Measurements from ENCODE around the gene SEC24A.

The SEC24A gene

GRCh38 chr5:134614450-134615085, 34.0 kb upstream of the SEC24A start:
- Histone ChIP-seq H3K4me2 (ENCODE audit: low read depth, low read length, poor library complexity, severe bottlenecking) (no peak overlapping the region), H3F3A (ENCODE audit: insufficient read depth) (no peaks in the 10 kb centered on the region; the same call in 1 of the 2 replicates), H3K27ac (ENCODE audit: low read depth, low read length) (no peak overlapping the region), H2AFZ (ENCODE audit: low read depth, low read length, severe bottlenecking) (no peak overlapping the region), H3K79me2 (ENCODE audit: insufficient read depth, low read length) (0 out of 2 replicates have a peak, but pooled peaks cover 4% of the 10 kb centered on the region), H4K20me1 (ENCODE audit: low read depth, low read length) (no peaks in the 10 kb centered on the region), H3K9me2 (replicated peaks; ENCODE audit: insufficient read depth, low read length) (no peaks in the 10 kb centered on the region), H3K36me3 (ENCODE audit: low read length) (peaks cover 15% of the 10 kb centered on the region), H3K9me3 (ENCODE audit: insufficient read depth, low read length) (no peaks in the 10 kb centered on the region), H3K27me3 (ENCODE audit: low read length) (no peaks in the 10 kb centered on the region), H3K9ac (ENCODE audit: low read length) (no peak overlapping the region), H3K4me3 (ENCODE audit: insufficient read depth, low read length, poor library complexity, severe bottlenecking) (no peak overlapping the region)
- TF ChIP-seq, protein P1, sequence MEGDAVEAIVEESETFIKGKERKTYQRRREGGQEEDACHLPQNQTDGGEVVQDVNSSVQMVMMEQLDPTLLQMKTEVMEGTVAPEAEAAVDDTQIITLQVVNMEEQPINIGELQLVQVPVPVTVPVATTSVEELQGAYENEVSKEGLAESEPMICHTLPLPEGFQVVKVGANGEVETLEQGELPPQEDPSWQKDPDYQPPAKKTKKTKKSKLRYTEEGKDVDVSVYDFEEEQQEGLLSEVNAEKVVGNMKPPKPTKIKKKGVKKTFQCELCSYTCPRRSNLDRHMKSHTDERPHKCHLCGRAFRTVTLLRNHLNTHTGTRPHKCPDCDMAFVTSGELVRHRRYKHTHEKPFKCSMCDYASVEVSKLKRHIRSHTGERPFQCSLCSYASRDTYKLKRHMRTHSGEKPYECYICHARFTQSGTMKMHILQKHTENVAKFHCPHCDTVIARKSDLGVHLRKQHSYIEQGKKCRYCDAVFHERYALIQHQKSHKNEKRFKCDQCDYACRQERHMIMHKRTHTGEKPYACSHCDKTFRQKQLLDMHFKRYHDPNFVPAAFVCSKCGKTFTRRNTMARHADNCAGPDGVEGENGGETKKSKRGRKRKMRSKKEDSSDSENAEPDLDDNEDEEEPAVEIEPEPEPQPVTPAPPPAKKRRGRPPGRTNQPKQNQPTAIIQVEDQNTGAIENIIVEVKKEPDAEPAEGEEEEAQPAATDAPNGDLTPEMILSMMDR (IDR thresholded peaks at IDR 0.05; ENCODE audit: insufficient read depth, low read length, poor library complexity, severe bottlenecking) = no peak
- TF ChIP-seq EZH2phosphoT487 (conservative IDR thresholded peaks at IDR 0.05; ENCODE audit: low read length) = no peak

DNA sequence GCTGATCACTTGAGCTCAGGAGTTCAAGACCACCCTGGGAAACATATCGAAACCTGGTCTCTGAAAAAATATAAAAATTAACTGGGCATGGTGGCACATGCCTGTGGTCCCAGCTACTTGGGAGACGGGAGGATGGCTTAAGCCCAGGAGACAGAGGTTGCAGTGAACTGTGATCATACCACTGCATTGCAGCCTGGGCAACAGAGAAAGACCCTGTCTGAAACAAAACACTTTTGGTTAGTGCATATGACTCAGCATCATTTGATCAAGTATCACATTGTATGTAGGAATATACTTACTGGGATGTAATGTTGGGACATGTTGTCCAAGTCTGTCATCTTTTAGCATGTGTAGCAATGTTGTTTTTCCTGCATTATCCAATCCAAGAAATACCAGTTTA, 28.0 kb upstream of the SEC24A start:
- Histone ChIP-seq H2AFZ (ENCODE audit: low read depth, low read length, severe bottlenecking) (no peak overlapping the region), H3K4me3 (ENCODE audit: insufficient read depth, low read length, poor library complexity, severe bottlenecking) (no peak overlapping the region), H3K9me2 (replicated peaks; ENCODE audit: insufficient read depth, low read length) (no peaks in the 10 kb centered on the region), H3F3A (ENCODE audit: insufficient read depth) (no peaks in the 10 kb centered on the region; the same call in 1 of the 2 replicates), H3K79me2 (ENCODE audit: insufficient read depth, low read length) (peaks cover 15% of the 10 kb centered on the region), H3K27me3 (ENCODE audit: low read length) (no peaks in the 10 kb centered on the region), H4K20me1 (ENCODE audit: low read depth, low read length) (no peaks in the 10 kb centered on the region), H3K9ac (ENCODE audit: low read length) (no peak overlapping the region), H3K36me3 (ENCODE audit: low read length) (peaks cover 23% of the 10 kb centered on the region), H3K27ac (ENCODE audit: low read depth, low read length) (no peak overlapping the region), H3K9me3 (ENCODE audit: insufficient read depth, low read length) (no peaks in the 10 kb centered on the region), H3K4me2 (ENCODE audit: low read depth, low read length, poor library complexity, severe bottlenecking) (no peak overlapping the region)
- TF ChIP-seq EZH2phosphoT487 (conservative IDR thresholded peaks at IDR 0.05; ENCODE audit: low read length) = no peak
- TF ChIP-seq, protein P1 (IDR thresholded peaks at IDR 0.05; ENCODE audit: insufficient read depth, low read length, poor library complexity, severe bottlenecking) = no peak

- Histone ChIP-seq H3K4me3 (ENCODE audit: insufficient read depth, low read length, poor library complexity, severe bottlenecking) (no peak overlapping the region), H3K36me3 (ENCODE audit: low read length) (peaks cover 15% of the 10 kb centered on the region; the same call in 1 of the 2 replicates), H3K9ac (ENCODE audit: low read length) (no peak overlapping the region), H2AFZ (ENCODE audit: low read depth, low read length, severe bottlenecking) (no peak overlapping the region), H3K27ac (ENCODE audit: low read depth, low read length) (no peak overlapping the region), H3K9me3 (ENCODE audit: insufficient read depth, low read length) (no peaks in the 10 kb centered on the region), H3K4me2 (ENCODE audit: low read depth, low read length, poor library complexity, severe bottlenecking) (no peak overlapping the region), H3K9me2 (replicated peaks; ENCODE audit: insufficient read depth, low read length) (no peaks in the 10 kb centered on the region), H4K20me1 (ENCODE audit: low read depth, low read length) (no peaks in the 10 kb centered on the region), H3F3A (ENCODE audit: insufficient read depth) (no peaks in the 10 kb centered on the region; the same call in 1 of the 2 replicates), H3K27me3 (ENCODE audit: low read length) (no peaks in the 10 kb centered on the region), H3K79me2 (ENCODE audit: insufficient read depth, low read length) (peaks cover 40% of the 10 kb centered on the region)
- TF ChIP-seq, protein P1 (IDR thresholded peaks at IDR 0.05; ENCODE audit: insufficient read depth, low read length, poor library complexity, severe bottlenecking) = no peak
- TF ChIP-seq EZH2phosphoT487 (conservative IDR thresholded peaks at IDR 0.05; ENCODE audit: low read length) = no peak
These were observed 23.0 kb upstream of the SEC24A start for GRCh38 chr5:134625559-134625958.

Data from SU-DHL-6 (cell line).